A673 (cell line): ENCODE data around the gene BCAT1. TPM values are rescaled to one million over a fixed set of nuclear protein-coding genes. Genes with fewer than 3 reads are reported as not detected.

Source experiments
- BruUV-seq: library from RNA; stranded (reverse); fragments of 400-500 nt; replicated peaks from 2 replicates; lab custom pipeline; 2021; lab: Mats Ljungman, UMichigan
- CTCF ChIA-PET: fragments of 300-600 bp; sonication (Branson Sonifier 250); formaldehyde crosslinking; loops from one replicate; lab custom pipeline; 2022; ENCODE audit warnings: antibody characterized with exemption; lab: Charles Lee
- POLR2A ChIA-PET: fragments of 300-600 bp; sonication (Branson Sonifier 250); formaldehyde crosslinking; loops from one replicate; lab custom pipeline; 2022; ENCODE audit warnings: antibody characterized with exemption; ENCODE audit not compliant: low non-redundant PET; lab: Charles Lee
- DNase-seq: peaks from one replicate; pipeline ENCODE4 v3.0.0-alpha.2; 2015; ENCODE audit warnings: low spot score
- H3K27ac ChIP-seq: fragments of 200-600 bp; sonication (generic); 2 replicates; pipeline ENCODE4 v1.5.1; 2016; ENCODE audit warnings: mixed run types, low read depth, mild to moderate bottlenecking, mixed read lengths, antibody characterized with exemption, low read length; ENCODE audit not compliant: poor library complexity, severe bottlenecking
- H3K27me3 ChIP-seq: fragments of 200-600 bp; sonication (generic); replicated peaks from 2 replicates; pipeline ENCODE4 v1.6.1; 2017; ENCODE audit warnings: mixed run types, low read depth, mild to moderate bottlenecking, mixed read lengths, antibody characterized with exemption, low read length; ENCODE audit not compliant: insufficient read depth, poor library complexity
- H3K36me3 ChIP-seq: fragments of 200-600 bp; sonication (generic); 2 replicates; pipeline ENCODE4 v1.6.1; 2016; ENCODE audit warnings: mixed run types, mild to moderate bottlenecking, mixed read lengths, antibody characterized with exemption, low read length; ENCODE audit not compliant: insufficient read depth, poor library complexity, severe bottlenecking
- H3K4me1 ChIP-seq: fragments of 200-600 bp; sonication (generic); 2 replicates; pipeline ENCODE4 v1.6.1; 2017; ENCODE audit warnings: mixed run types, mild to moderate bottlenecking, mixed read lengths, antibody characterized with exemption, low read length; ENCODE audit not compliant: insufficient read depth, poor library complexity, severe bottlenecking
- H3K4me3 ChIP-seq: fragments of 200-600 bp; sonication (generic); 2 replicates; pipeline ENCODE4 v1.5.1; 2016; ENCODE audit warnings: low read depth, mixed run types, mild to moderate bottlenecking, mixed read lengths, low read length; ENCODE audit not compliant: poor library complexity, severe bottlenecking
- H3K9me3 ChIP-seq: fragments of 200-600 bp; sonication (generic); 2 replicates; pipeline ENCODE4 v1.6.1; 2016; ENCODE audit warnings: mixed run types, low read depth, mild to moderate bottlenecking, mixed read lengths, antibody characterized with exemption, low read length; ENCODE audit not compliant: poor library complexity, severe bottlenecking
- CTCF ChIP-seq: fragments of 300-800, 200-600 bp; sonication (generic); conservative IDR thresholded peaks from 2 replicates; pipeline ENCODE4 v1.5.1; 2017; ENCODE audit warnings: low read depth, mild to moderate bottlenecking, antibody characterized with exemption, low read length, moderate library complexity, mixed read lengths
- EZH2 ChIP-seq: fragments of 200-600 bp; sonication (generic); IDR thresholded peaks from 2 replicates; pipeline ENCODE4 v1.6.1; 2017; ENCODE audit warnings: borderline replicate concordance, low read depth, mild to moderate bottlenecking, mixed read lengths, antibody characterized with exemption, low read length; ENCODE audit not compliant: poor library complexity, severe bottlenecking
- intact Hi-C: fragments of 100-400 bp; cut with micrococcal nuclease; formaldehyde crosslinking; loops from one replicate; pipeline ENCODE4 v1.10.0; 2022; ENCODE audit not compliant: unreplicated experiment
- total RNA-seq: library from RNA; stranded (reverse); gene quantifications from 2 replicates; pipeline ENCODE4 v1.2.3, GENCODE V29; 2021

Gene BCAT1
- total RNA-seq, 1 experiment from 2014 or later, result 195 TPM

DNA sequence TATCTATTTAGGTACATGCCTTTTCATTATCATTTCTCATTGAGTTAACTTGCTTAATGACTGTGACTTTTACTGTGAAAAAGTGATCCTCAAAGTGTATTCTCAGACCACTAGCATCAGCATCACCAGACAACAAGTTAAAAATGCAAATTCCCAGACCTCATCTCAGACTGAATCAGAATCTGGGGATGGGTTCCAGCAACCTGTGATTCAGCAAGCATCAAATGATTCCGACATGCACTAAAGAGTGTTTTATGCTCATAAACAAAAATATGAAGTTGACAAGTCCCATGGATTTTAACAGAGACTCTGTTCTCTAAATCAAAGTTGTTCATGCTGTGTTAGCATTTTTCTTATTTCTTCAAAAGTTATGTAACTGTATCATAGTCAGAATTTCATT, 130.6 kb downstream of the BCAT1 start:
- intact Hi-C loops, result no loop called here
- TF ChIP-seq EZH2 (no peak), CTCF (no peak)
- no TSS peak for BruUV-seq

DNA sequence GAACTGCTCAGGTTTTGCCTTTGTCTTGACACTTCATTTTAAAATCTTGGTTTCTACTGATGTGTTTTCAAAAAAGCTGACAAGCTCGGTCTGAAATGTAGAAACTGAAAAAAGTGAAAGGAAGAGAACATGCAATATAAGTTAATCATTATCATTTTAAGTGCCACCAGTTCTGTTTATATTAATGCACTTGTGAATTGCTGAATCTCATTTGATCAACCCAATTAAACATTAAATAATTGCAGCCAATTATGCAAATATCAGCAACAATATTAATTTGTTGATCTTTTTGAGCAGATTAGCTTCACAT, 133.8 kb downstream of the BCAT1 start:
- Histone ChIP-seq H3K9me3 (no peaks in the 10 kb centered on the region), H3K4me1 (peaks cover 10% of the 10 kb centered on the region), H3K27me3 (no peaks in the 10 kb centered on the region), H3K4me3 (no peak overlapping the region), H3K27ac (no peak overlapping the region), H3K36me3 (peaks cover 13% of the 10 kb centered on the region)
- intact Hi-C loops, result no loop called here
- BruUV-seq, result no TSS peak
- ChIA-PET POLR2A (no interaction called here), CTCF (no interaction called here)
- no peak for TF ChIP-seq CTCF
- DNase-seq, result no peak

More for the DNA sequence above, 130.6 kb downstream of the BCAT1 start:
- Histone ChIP-seq H3K27me3 (no peaks in the 10 kb centered on the region), H3K9me3 (no peaks in the 10 kb centered on the region), H3K36me3 (peaks cover 21% of the 10 kb centered on the region), H3K4me3 (no peak overlapping the region), H3K27ac (no peak overlapping the region), H3K4me1 (peaks cover 24% of the 10 kb centered on the region)
- ChIA-PET CTCF (no interaction called here), POLR2A (no interaction called here)
- DNase-seq, result no peak

GRCh38 chr12:24814379-24815113, 134.4 kb downstream of the BCAT1 start:
- CTCF ChIA-PET, result no interaction called here
- no TSS peak for BruUV-seq
- H3K27me3 ChIP-seq, result no peaks in the 10 kb centered on the region
- no peak overlapping the region for H3K27ac ChIP-seq
- POLR2A ChIA-PET, result no interaction called here
- peaks cover 10% of the 10 kb centered on the region for H3K4me1 ChIP-seq
- TF ChIP-seq CTCF (no peak), EZH2 (no peak)
- no peak for DNase-seq
- H3K9me3 ChIP-seq, result no peaks in the 10 kb centered on the region
- peaks cover 13% of the 10 kb centered on the region for H3K36me3 ChIP-seq
- H3K4me3 ChIP-seq, result no peak overlapping the region
- intact Hi-C loops, result no loop called here
